Activated naive CD8-positive, alpha-beta T cell treated with anti-CD3 and anti-CD28 coated beads, Interleukin-2, amount 50 U/mL, for 24 hours (primary cell): ENCODE measurements around the gene ATP6V1G2.
"Not testable (repeated sequence)": the region's sequence is repeated elsewhere in the genome, so short reads cannot be mapped to it uniquely, and the experiment has no call there.

Experiments
- ATAC-seq: fragments of 150-1000 bp; cut with Tn5 transposase; one replicate; pipeline ENCODE4 v1.10.0; 2021
- DNase-seq: peaks from one replicate; pipeline ENCODE4 v3.0.0; 2021
- H3K27ac Mint-ChIP-seq: one replicate; pipeline ENCODE4 v1.8.0; 2021; ENCODE audit warnings: mild to moderate bottlenecking, mixed read lengths
- H3K27me3 Mint-ChIP-seq: one replicate; pipeline ENCODE4 v1.8.0; 2021; ENCODE audit warnings: mixed read lengths
- H3K36me3 Mint-ChIP-seq: one replicate; pipeline ENCODE4 v1.8.0; 2021; ENCODE audit warnings: low read depth, mixed read lengths
- H3K4me1 Mint-ChIP-seq: one replicate; pipeline ENCODE4 v1.8.0; 2021; ENCODE audit warnings: mixed read lengths
- H3K4me3 Mint-ChIP-seq: one replicate; pipeline ENCODE4 v1.8.0; 2021; ENCODE audit warnings: mild to moderate bottlenecking, moderate library complexity, mixed read lengths
- H3K9me3 Mint-ChIP-seq: one replicate; pipeline ENCODE4 v1.8.0; 2021; ENCODE audit warnings: mixed read lengths

Gene ATP6V1G2

DNA sequence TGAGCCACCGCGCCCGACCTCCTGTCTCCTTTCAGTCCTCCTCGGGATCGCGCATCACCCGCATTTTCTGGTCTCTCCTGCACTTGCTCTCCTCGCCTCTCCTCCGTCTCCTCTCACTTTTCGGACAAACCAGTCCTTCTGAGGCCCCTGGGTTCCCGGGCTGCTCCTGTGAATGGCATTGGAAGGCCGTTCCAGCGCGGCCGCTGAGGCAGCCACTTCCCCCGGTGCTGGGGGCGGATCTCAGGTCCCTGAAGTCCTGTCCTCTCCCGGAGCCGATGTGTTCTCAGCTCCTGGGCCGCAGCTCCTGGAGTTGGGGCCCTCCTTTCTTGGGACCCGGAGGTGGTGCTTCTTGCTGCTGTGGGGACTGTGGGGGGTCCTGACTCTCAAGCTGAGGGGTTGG is 47.7 kb downstream of the ATP6V1G2 start:
- no peak for DNase-seq
- no peak for ATAC-seq

DNA sequence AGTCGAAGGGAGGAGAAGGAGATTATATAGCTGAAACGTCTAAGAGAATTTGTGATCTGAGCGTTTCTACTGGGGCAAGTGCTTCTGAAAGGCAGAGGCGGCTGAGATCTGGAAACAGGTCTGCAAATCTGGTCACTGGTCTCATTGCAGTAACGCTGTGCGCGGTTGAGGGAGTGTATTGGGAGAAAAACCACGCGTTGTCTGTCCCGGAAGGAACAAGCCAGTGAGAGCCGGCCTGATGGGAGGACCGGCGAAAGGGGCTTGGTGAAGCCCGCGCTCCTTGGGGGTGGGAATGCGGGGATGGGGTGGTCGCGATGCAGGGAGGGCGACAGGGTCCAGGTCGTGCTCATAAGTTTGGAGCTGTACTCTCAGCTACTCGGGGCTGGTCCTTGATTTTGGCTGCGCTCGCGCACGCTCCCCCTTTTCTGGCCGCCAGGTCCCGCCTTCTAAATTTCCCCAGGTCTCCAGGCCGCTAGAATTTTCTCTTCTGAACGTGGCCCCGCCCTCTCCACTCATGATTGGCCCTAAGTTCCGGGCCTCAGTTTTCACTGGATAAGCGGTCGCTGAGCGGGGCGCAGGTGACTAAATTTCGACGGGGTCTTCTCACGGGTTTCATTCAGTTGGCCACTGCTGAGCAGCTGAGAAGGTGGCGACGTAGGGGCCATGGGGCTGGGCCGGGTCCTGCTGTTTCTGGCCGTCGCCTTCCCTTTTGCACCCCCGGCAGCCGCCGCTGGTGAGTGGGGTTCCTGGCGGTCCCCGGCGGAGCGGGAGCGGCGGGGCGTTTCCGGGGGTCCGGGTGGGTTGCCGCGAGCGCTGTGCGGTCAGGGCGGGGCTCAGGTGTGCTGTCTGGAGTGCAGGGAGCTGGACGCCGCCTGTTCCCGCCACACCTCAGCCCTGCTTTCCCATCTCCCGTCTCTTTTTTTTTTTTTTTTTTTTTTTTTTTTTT is 48.6 kb downstream of the ATP6V1G2 start, which contains the start of gene MICB:
MICB (plus strand) TSS at position 615 of the 946 bp plus-strand sequence; CDS start at position 664, 49 bp downstream.
- peak; percentile 88 for DNase-seq
- Mint-ChIP-seq H3K4me1 (peaks cover 68% of the 10 kb centered on the region), H3K36me3 (peaks cover 2% of the 10 kb centered on the region), H3K27ac (peak within 1 kb of the TSS; percentile 78), H3K9me3 (no peaks in the 10 kb centered on the region), H3K4me3 (peak within 1 kb of the TSS; percentile 84), H3K27me3 (no peaks in the 10 kb centered on the region)
- peak; percentile 72 for ATAC-seq

More for the DNA sequence above, 47.7 kb downstream of the ATP6V1G2 start:
- H3K27me3 Mint-ChIP-seq: no peaks in the 10 kb centered on the region
- H3K9me3 Mint-ChIP-seq: no peaks in the 10 kb centered on the region
- peak overlapping the region; percentile 64 for H3K27ac Mint-ChIP-seq
- peaks cover 68% of the 10 kb centered on the region for H3K4me1 Mint-ChIP-seq
- peak overlapping the region; percentile 84 for H3K4me3 Mint-ChIP-seq
- H3K36me3 Mint-ChIP-seq: peaks cover 2% of the 10 kb centered on the region

GRCh38 chr6:31496826-31497225 is 49.6 kb downstream of the ATP6V1G2 start:
- DNase-seq, H3K9me3 Mint-ChIP-seq, H3K27me3 Mint-ChIP-seq, ATAC-seq, H3K36me3 Mint-ChIP-seq: not testable (repeated sequence)
- Mint-ChIP-seq H3K4me3 (peak overlapping the region; percentile 84), H3K4me1 (peaks cover 67% of the 10 kb centered on the region), H3K27ac (peak overlapping the region; percentile 78)

GRCh38 chr6:31495580-31495979 is 50.8 kb downstream of the ATP6V1G2 start:
- ATAC-seq: no peak
- Mint-ChIP-seq H3K36me3 (peaks cover 2% of the 10 kb centered on the region), H3K4me3 (peak overlapping the region; percentile 90), H3K27me3 (no peaks in the 10 kb centered on the region), H3K9me3 (no peaks in the 10 kb centered on the region), H3K27ac (peak overlapping the region; percentile 65), H3K4me1 (peaks cover 62% of the 10 kb centered on the region)
- DNase-seq: no peak
